Stimulated activated CD4-positive, alpha-beta T cell treated with anti-CD3 and anti-CD28 coated beads, Interleukin-15, amount 100 ng/mL, for 48 hours (primary cell): ENCODE measurements around the gene ZNF665.
"Not testable (repeated sequence)": the region's sequence is repeated elsewhere in the genome, so short reads cannot be mapped to it uniquely, and the experiment has no call there.

Experiments used
- DNase-seq, 2 donors: peaks; one replicate each; pipeline ENCODE4 v3.0.0-alpha.2; 2020; ENCODE audit warnings: low read depth in 2 of 2

The ZNF665 gene

DNA sequence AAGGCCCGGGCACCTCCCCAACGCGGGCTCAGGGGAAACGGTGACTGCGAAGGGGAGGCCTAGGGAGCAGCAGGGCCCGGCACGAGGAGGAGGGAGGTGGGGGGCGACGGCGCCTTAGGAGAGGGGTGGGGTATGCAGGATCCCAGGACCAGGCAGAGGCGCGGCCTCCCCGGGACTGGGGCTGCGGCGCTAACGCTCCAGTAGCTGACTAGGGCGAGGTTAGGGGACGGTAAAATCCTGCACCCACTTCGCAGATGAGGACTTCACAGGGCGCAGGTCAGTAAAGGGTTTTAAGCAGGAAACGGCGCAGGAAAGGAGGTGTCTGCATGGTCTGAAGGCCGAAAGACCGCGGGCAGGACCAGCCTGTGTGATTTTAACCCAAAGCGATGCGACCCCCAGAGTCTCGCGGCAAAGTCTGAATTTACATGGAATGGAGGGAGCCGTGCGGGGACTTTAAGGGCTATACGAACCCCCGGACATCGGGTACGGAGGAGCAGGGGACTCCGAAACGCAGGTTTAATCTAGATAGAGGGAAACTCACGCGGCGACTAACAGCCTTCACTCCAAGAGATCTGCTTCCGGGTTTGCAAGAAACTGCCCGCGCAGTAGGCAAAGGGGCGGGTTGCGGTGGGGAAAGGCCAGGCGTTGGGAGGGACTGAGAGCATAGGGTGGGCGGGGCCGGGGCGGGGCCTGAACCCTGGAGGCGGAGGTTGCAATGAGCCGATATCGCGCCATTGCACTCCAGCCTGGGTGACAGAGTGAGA, at the start of gene ZNF665:
Gene ZNF665 (minus strand): TSS at position 588 of the 764 bp plus-strand sequence. CDS start 10,460 bp downstream, outside the sequence.
- peak; percentile 71 to 77 for DNase-seq

GRCh38 chr19:53237114-53237777, 44.1 kb upstream of the ZNF665 start:
- DNase-seq = no peak

DNA sequence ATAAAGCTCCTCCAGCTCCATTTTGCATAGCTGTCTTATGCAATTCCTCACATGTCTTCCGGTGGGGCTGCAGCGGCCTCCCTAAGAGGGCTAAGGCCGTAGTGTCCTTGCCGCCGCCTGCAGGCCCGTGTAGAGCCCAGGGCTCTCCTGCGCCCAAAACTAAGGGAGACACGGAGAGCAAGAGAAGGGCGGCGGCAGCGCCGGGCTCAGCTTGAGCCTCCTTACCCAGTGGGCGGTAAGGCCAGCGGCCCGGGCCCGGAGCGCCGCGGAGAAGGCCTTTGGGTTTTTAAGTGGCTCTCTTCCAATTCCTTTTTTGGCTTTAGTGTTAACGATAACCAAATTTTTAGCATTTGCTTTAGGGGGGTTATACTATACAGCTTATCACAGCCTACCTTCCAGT, 31.4 kb upstream of the ZNF665 start:
- no peak for DNase-seq

GRCh38 chr19:53222716-53223115, 29.6 kb upstream of the ZNF665 start:
- not testable (repeated sequence) for DNase-seq

GRCh38 chr19:53212703-53213320, 19.7 kb upstream of the ZNF665 start:
- DNase-seq = no peak

DNA sequence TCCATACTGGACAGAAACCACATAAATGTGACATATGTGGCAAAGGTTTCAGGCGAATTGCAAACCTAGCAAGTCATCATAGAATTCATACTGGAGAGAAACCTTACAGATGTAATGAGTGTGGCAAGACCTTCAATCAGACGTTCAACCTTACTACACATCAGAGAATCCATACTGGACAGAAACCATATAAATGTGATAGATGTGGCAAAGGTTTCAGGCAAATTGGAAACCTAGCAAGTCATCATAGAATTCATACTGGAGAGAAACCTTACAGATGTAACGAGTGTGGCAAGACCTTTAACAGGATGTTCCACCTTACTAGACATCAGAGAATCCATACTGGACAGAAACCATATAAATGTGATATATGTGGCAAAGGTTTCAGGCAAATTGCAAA, 18.4 kb upstream of the ZNF665 start:
- DNase-seq = not testable (repeated sequence)

DNA sequence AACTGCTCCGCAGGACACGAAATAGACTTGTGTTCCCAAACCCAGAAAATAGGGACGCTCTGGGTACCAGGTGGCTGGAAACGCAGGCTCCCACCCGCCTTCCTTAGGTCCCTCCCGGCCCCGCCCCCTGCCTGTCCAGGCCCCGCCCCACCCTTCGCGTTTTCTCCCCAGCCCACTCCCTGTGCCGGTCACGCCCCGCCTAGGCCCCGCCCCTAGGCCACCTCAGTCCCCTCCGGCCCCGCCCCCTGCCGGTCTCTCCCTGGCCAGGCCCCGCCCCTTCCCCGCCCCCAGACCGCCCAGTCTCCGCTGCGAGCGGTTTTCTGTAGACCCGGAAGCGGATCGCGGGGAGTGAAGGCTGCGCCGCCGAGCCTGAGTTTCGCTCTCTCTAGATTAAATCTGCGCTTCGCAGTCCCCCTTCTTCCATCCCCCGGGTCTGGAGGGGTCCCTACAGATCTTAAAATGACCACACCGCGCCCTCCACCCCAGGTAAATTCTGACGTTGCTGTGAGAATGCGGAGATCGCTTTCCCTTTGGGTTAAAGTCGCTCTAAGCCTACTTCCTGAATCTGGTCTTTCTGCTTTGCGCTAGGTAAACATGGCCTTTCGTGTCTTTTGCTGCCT, 3.7 kb upstream of the ZNF665 start:
- peak; percentile 94 to 98 for DNase-seq

DNA sequence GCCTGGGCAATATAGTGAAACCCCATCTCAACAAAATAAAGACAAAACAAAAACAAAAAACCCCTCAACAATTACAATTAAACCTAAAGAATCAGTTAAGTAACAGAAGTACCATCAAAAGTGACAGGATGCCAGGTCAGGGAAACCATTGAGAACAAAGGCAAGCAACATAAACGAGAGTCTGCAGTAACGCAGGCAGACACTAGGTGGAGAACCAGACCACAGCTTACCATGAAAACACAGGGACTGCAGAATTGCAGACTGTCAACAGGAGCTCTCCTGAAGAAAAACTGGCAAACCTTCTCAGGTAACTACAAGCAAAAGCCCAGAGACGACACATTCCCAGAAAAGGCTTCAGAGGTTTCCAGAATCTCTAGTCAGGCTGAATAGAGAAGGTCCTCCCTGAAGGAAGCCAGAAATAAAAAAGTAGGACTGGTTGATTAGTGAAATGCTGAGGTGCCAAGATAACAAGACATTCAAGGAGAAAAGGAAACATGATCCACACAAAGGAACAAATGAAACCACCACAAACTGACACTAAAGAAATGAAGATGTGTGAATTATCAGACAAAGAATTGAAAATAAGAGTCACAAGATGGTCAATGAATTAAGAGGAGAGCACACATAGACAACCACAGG, 2.2 kb upstream of the ZNF665 start:
- peak; percentile 45 to 60 for DNase-seq

DNA sequence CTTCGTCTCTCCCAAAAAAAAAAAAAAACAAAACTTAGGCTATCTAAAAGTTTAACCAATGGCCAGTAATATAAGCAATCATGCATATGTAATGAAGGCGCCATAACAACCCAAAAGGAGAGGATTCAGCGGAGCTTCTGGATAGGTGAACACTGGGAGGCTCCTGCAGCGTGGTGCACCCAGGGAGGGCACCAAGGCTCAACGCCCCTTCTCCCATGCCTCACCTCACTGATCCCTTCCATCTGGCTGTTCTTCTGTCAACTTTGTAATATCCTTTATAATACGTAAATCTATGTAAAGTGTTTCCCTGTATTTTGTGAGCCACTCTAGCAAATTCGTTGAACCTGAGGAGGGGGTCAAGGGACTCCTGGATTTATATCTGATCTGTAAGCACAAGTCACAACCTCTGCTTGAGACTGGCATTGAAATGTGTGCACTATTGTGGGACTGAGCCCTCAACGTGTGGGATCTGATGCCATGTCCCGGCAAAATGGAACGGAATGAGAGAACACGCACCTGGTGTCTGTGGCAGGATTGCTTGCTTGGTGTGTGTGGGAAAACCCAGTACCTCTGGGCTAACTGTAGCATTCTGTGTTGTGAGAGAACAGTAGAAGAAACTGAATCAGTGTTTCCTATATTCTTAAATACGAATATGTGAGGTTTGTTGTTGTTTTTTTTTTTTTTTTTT, 521 bp upstream of the ZNF665 start:
- DNase-seq = no peak

GRCh38 chr19:53190253-53190652, 2.9 kb downstream of the ZNF665 start:
- DNase-seq = no peak

- not testable (repeated sequence) for DNase-seq
Measured at GRCh38 chr19:53189691-53190198, 3.4 kb downstream of the ZNF665 start.

DNA sequence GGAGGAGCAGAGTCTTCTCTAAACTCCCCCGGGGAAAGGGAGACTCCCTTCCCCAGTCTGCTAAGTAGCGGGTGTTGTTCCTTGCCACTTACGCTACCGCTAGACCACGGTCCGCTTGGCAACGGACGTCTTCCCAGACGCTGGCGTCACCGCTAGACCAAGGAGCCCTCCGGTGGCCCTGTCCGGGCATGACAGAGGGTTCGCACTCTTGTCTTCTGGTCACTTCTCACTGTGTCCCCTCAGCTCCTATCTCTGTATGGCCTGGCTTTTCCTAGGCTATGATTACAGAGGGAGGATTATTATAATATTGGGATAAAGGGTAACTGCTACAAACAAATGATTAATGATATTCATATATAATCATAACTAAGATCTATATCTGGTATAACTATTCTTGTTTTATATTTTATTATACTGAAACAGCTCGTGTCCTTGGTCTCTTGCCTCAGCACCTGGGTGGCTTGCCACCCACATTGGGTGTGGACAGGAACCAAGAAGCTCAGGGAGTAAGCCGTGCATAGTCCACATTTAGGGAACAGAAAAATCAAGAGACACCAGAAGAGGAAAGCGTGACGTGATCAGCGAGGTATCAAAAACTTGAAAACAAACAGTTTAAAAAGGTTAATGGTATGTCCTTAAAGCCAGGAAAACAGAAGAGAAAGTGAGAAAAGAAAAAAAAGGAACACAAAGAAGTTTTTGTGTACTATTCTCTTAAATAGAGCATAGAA, 7.8 kb downstream of the ZNF665 start:
- DNase-seq = not testable (repeated sequence)

DNA sequence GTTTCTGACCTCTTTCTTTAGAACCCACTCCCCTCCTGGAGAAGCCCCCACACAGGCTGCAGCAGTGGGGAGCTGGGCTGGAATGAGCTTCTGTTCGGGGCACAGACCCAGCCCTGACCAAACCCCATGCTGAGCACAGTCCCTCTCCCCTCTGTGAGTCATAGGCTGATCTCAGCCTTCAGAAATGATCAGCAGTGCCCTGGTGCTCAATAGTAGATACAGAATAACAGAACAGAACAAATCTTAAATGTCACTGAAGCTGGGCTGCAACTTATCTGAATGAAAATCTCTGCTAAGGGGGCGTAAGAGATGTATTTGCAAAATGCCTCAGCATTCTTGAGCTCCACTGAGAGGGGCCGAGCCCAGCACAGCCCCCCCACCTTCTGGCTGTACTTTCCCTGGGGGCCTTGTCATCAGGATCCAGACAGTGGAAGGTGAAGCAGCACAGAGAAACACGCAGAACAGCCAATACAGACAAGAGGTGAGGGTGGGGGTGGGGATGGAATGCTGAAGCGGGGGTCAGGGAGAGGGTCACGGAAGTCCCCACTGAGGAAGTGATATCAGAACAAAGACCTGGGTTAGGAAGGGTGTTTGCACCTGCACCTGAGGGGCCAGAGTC, 9.9 kb downstream of the ZNF665 start:
- DNase-seq = no peak

DNA sequence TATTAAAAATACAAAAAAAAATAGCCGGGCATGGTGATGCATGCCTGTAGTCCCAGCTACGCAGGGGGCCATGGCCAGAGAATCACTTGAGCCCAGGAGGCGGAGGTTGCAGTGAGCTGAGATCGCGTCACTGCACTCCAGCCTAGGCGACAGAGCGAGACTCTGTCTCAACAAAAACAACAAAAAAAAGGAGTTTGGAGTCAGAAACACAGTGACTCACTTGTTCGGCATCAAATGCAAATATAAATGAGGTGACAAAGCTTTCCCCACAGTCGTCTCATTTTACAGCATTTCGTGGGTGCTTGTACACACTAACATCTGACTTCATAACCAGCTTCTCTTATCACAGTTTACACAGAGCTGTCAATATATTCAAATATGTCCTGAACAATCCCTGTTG, 11.0 kb downstream of the ZNF665 start:
- no peak for DNase-seq

DNA sequence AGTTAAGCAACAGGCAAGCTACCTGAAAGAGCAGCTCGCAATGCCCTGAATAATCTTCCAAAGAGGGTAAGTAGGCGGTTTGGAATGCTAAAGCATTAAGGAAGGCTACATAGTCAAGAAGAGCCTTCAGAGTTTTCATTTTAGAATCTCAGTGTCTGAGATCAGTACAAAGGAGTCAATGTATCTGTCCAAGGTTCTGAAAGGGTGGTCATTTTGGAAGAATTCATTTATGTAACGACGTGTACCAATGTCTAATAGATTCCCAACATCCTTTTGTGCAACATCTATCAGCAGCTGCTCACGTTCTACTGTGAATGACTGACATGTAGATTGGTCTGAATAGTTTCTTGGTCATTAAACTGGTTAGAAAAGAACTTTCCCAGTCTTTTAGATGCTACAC, 15.2 kb downstream of the ZNF665 start:
- no peak for DNase-seq

DNA sequence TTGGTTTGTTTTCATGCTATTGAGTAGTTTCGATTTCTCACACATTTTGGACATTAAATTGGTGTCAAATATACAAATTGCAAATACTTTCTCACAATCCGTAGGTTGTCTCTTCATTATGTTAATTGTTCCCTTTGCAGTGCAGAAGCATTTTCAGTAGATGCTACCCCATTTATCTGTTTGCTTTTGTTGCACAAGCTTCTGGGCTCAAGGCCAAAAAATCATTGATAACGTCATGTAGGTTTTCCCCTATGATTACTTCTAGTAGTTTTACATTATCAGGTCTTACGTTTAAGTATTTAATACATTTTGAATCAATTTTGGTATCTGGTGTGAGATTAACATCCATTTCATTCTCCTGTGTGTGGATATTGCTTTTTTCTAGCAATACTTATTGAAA, 20.3 kb downstream of the ZNF665 start:
- DNase-seq = no peak

DNA sequence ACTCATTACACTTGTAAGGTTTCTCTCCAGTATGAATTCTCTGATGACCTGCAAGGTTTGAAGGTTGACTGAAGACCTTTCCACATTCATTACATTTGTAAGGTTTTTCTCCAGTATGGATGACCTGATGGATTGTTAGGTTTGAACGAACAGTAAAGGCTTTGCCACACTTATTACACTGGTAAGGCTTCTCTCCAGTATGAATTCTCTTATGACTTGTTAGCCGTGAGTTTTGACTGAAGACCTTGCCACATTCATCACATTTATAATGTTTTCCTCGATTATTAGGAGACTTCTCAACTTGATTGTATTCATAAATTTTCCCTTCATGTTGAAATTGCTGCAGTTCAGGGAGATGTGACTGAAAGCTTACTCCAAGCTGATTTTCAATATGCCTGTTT, 27.5 kb downstream of the ZNF665 start:
- no peak for DNase-seq

- no peak for DNase-seq
Measured at GRCh38 chr19:53161123-53161522, 32.0 kb downstream of the ZNF665 start.

- DNase-seq = no peak
Measured at GRCh38 chr19:53160350-53160749, 32.8 kb downstream of the ZNF665 start.

DNA sequence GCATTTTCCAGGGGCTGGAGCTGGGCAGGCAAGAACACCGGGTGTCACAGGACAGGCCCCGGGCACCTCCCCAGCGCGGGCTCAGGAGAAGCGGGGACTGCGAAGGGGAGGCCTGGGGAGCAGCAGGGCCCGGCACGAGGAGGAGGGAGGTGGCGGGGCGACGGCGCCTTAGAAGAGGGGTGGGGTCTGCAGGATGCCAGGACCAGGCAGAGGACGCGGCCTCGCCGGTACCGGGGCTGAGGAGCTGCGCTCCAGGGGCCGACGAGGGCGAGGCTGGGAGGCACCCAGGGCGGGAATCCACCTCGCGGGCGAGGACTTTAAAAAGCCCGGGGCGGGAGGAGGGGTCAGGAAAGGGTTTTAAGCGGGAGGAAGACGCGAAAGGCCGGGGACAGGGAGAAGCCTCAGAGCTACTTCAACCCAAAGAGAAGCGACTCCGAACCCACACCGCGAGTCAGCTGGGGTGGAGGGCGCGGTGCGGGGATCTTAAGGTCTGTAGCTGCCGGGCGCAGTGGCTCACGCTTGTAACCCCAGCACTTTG, 35.0 kb downstream of the ZNF665 start:
- peak in 1 of 2 donors; percentile 7 for DNase-seq
